Stimulated activated CD4-positive, alpha-beta T cell treated with anti-CD3 and anti-CD28 coated beads, Interleukin-4, amount 100 ng/mL, for 1 hour (primary cell): Measurements from ENCODE around the gene BASP1.

ENCODE experiments used
- DNase-seq: peaks from one replicate; pipeline ENCODE4 v3.0.0-alpha.2; 2020

Gene BASP1

GRCh38 chr5:17192191-17192590 lies 25.2 kb upstream of the BASP1 start:
- no peak for DNase-seq

DNA sequence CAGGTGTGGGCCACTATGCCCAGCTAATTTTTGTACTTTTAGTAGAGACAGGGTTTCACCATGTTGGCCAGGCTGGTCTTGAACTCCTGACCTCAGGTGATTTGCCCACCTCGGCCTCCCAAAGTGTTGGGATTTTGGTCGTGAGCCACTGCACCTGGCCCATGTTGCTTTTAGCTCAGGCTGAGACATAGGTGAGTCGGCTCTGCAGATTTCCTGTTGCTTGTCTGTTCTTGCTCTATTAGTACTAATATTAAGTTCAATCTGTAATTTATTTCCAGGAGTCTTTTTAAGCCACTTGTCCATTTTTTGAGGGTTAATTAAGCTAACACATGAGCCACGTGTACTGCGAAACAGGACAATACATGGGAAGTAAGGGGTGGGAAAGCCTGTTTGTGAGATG lies 21.4 kb upstream of the BASP1 start:
- no peak for DNase-seq

- no peak for DNase-seq
These were observed 20.7 kb upstream of the BASP1 start for GRCh38 chr5:17196697-17197096.

DNA sequence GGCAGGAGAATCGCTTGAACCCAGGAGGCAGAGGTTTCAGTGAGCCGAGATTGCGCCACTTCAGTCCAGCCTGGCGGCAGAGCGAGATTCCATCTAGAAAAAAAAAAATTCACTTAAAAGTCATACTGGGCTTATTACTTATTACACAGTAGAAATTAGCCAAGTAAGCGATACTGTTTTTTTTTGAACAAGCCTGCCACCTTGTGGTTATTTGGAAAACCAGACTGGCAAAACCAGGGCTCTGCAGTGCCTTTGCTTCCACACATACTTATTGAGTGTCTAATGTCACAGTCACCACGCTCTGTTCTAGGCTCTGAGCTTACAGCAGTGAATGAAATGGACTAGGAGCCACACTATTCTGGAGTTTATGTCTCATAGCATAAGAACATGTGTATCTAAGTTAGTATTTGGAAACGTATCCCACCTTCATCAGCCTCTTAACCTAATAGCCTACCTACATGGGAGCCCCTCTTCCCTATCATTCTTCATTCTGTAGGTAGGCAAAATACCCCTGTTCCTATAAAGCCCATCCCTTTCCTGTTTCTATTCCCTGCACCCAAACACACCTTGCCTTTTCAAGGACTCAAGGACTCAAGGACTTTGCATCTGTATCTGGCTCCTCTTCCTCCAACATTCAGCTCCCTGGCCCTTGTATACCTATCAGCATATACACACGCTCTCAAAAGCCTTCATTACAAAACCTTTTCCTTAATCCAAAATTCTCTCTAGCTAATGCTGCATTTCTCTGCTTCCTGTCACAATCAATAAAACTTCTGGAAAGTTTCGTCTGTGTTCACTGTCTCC lies 13.9 kb upstream of the BASP1 start:
- no peak for DNase-seq

GRCh38 chr5:17204133-17204489 lies 13.3 kb upstream of the BASP1 start:
- DNase-seq = no peak

- DNase-seq = no peak
These were observed 11.4 kb upstream of the BASP1 start for GRCh38 chr5:17206021-17206420.

GRCh38 chr5:17212191-17212590 lies 5.2 kb upstream of the BASP1 start:
- no peak for DNase-seq

GRCh38 chr5:17212996-17213395 lies 4.4 kb upstream of the BASP1 start:
- no peak for DNase-seq

GRCh38 chr5:17213938-17214337 lies 3.5 kb upstream of the BASP1 start:
- DNase-seq = no peak

DNA sequence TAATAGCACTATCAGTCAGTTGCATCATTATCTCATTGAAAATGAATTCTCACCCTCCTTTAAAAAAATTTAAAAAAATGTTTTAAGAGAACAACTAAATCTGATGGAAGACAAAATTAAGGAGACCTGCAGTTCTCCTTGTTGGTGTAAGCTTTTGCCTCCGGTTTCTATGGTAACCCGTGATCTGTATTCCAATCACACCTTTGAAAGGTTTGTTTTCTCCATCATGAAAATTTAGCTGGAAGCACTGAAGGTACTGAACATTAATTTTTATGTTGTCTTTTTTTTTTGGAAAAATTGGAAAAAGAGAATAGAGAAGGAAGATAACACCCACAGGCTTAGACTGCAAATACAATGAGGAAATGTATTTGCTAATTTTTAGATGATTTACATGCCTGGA lies 2.5 kb upstream of the BASP1 start:
- no peak for DNase-seq

GRCh38 chr5:17215361-17215760 lies 2.1 kb upstream of the BASP1 start:
- no peak for DNase-seq

DNA sequence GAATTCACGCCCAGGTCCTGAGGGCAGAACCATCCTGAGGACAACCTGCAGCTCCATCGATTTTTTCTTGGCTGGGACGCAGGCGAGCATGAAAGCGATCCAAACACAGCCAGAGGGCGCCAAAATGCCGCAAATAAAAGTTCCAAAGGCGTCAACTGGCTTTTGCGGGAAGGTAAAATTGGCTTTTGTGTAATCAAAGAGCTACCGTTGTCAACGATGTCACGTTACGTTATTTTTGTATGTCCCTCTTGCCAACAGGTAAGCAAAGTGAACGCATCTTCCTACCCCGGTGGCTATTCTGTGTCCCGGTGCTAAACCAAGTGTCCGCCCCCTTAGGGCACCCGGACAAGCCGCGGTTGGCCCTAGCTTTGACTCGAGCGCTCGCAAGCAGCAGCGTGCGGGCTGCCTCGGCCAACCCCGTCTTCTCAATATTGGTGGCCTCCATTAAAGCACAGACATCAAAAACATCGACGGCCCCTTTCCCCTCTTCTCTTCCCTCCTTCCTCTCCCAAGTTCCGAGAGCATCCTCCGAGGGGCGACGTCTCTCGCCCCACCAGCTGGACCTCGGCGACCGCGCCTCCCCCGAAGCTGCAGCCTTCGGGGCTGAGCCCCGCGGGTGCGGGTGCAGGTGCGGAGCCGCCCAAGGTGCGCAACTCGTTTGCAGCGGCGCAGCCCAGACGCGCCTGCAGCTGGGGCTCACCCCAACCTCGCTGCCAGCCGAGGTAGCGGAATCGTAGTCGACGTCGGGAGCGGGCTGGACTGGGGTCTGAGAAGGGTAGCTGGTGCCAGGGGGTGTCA lies 1.1 kb upstream of the BASP1 start:
- DNase-seq = peak; percentile 50

- DNase-seq = no peak
These were observed 398 bp upstream of the BASP1 start for GRCh38 chr5:17216974-17217492.

DNA sequence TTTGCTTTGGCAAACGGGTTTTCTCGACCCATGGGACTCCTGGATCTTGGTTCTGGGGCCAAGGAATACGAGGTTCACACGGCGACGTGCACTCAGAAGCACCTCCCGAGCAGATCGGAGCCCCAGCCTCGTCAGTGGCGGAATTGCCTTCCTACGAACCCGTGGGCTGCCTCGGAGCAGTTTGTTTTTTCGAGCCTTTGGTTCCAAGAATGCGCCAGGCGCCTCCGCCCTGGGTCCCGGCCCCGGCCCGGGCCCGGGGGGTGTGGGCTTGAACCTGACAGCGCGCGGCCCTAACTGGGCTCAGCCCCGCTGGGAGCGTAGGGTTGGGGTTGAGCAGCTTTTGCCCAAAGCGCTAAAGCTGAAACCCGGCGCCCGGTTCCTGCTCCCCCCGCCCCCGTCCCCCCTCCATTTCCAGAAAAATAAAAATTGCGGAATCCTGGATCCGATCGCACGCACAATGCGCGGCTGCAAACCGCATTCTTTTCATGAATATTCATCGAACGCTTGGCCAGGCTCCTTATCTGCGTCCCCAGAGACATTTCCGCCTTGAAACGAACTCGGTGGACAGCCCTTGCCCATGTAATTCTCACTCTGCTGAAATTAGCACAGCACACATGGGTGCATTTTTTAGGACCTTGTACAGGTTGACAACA lies 1.0 kb downstream of the BASP1 start:
- no peak for DNase-seq

GRCh38 chr5:17219006-17219422 lies 1.6 kb downstream of the BASP1 start:
- DNase-seq = no peak

- DNase-seq = no peak
These were observed 2.0 kb downstream of the BASP1 start for GRCh38 chr5:17219469-17219868.

- DNase-seq = no peak
These were observed 2.6 kb downstream of the BASP1 start for GRCh38 chr5:17219992-17220391.

DNA sequence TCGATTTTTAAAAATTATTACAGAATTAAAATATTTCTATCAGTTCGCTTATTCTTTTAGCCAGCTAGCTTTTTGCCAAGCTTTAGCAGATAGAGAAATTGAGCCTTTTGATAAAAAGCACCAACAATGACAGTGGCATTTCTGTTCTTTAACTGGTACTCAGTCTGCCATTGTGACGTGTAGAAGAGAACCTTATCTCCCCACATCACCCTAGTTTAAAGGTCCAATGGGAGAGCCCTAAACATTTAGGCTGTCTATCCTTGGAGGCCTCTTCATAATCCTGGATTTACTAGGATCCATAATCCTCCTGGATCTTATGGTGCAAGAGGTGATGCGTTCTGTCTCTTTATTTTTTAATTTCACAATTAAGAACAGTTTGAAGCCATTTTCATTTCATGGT lies 3.0 kb downstream of the BASP1 start:
- DNase-seq = no peak

DNA sequence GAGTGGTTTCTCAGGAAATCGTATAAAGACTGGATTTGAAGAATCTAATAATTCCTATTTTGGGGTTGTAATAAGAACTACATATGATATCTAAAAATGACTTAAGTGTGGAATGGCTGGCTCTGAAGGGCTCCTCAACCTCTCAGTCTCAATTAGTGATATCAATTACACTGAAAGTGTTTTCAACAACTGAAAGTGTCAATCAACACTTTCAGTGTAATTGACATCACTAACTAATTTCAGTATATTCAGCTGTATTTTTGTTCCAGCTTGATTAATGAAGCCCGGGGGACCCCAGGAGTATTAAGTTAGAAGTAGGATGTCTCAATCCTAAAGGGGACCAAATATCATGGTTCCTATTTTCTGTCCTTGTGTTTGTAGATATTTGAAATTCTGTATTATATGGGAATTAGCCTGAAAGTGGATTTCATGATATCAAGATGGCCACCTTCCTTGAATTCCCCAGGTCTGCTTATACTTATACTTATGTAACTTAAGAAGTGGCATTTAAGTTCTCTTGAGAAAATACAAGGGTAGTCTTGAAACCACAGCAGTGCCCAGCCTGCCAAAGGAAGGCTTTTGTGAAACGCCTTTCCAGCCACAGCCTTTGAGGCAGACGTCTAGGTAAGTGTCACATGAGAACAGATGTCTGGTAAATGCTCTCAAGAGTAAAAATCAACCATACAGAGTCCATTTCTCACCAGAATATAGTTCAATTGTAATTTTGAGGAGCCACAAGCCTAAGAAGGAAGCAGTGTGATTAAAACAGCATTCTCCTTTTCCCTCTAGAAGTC lies 4.6 kb downstream of the BASP1 start:
- DNase-seq = no peak

- no peak for DNase-seq
These were observed 5.2 kb downstream of the BASP1 start for GRCh38 chr5:17222664-17223063.

DNA sequence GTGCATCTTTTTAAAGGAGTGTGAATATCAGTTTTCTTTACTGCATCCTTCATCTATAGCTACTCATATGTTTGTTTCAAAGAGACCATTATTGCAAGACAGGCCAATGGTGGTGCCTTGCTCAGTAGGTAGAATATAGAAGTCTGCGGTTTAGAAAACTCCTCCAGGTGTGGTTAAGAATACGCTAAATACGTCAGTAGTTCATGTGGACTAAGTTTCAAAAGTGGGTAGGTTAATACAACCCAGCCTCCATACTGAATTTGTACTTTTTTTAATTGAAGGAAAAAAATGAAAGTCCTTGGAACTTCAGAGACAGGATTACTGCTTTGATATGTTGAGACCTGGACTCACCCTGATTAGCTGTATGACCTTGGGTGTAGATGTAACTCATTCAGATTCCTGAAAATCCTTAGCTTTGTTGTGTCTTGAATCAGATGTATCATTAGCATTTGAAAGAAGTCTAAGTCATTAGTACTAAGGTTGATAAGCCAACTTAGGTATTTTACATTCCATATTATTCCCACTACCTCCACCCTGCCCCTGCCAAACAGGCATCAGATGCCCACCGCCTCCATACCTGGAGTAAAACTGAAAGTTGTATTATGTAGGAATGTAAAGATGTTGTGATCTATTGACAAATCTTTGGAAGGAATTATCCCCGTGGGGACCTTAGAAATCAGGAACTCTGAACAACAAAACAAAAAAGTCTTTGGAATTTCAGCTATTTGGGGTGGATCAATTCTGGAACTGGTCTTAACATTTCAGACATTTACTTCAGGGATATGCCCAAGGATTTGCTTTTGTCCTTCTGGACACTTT lies 6.1 kb downstream of the BASP1 start:
- DNase-seq = no peak
